HG03066 (cell line): Measurements from ENCODE around the gene OPCML.

Experiments
- ATAC-seq: cut with Tn5 transposase; IDR thresholded peaks from one replicate; pipeline ENCODE4 v1.9.1; 2021; ENCODE audit warnings: low read depth; ENCODE audit not compliant: unreplicated experiment

Gene OPCML

GRCh38 chr11:133305208-133305956 is 226.9 kb downstream of the OPCML start:
- ATAC-seq: no peak

DNA sequence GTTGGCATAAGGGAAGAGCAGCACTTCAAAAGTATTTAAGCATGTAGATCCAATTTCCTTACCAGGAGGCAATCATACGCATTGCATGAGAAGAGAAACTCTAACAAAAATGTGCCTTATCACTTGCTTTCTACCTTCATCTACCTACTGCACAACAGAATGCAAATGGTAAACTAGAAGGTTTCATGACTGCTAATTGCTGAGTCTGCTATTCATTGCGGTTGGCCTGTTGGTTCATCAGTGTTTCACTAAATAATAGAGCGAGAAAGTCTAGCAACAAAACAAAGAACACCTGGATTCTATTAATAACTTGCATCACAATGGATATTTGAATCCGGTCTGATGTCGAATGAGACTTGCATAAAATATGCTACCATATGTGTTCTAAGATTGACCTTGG is 229.0 kb downstream of the OPCML start:
- no peak for ATAC-seq

GRCh38 chr11:133302056-133302455 is 230.2 kb downstream of the OPCML start:
- ATAC-seq: no peak

DNA sequence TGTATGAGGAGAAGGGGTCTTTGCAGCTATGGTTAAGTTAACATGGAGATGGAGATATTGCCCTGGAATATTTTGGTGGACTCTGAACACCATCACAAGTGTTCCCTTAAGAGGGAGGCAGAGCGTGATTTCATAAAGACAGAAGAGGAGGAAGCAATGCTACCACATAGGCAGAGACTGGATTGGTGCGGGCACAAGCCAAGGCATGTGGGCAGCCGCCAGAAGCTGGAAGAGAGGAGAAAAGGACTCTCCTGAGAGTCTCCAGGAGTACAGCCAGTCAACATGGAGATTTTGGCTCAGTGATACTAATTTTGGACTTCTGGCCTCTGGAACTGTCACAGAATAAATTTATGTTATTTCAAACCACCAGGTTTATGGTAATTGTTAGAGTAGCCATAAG is 231.6 kb downstream of the OPCML start:
- ATAC-seq: no peak

GRCh38 chr11:133291780-133292179 is 240.5 kb downstream of the OPCML start:
- ATAC-seq: no peak

GRCh38 chr11:133285359-133285758 is 246.9 kb downstream of the OPCML start:
- no peak for ATAC-seq

- ATAC-seq: no peak
Observed at GRCh38 chr11:133284156-133284555, 248.1 kb downstream of the OPCML start.

DNA sequence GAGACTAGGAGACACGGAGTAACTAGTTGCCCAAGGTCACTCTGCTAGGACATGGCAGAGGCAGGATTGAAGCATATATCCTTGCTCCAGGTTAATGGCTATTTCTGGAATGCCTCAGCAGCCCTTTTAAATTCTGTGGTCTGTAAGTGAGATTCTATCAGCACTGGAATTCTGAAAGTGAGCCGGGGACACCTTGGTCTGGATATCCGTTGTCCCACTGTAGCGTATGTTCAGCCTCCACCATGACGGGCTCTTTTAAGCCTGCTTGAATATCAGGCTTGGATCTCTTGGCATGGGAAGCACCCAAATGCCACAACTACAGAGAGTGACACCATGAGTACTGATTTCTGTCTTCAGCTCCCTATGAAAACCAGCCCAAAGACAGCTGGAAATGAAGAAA is 254.4 kb downstream of the OPCML start:
- ATAC-seq: no peak

DNA sequence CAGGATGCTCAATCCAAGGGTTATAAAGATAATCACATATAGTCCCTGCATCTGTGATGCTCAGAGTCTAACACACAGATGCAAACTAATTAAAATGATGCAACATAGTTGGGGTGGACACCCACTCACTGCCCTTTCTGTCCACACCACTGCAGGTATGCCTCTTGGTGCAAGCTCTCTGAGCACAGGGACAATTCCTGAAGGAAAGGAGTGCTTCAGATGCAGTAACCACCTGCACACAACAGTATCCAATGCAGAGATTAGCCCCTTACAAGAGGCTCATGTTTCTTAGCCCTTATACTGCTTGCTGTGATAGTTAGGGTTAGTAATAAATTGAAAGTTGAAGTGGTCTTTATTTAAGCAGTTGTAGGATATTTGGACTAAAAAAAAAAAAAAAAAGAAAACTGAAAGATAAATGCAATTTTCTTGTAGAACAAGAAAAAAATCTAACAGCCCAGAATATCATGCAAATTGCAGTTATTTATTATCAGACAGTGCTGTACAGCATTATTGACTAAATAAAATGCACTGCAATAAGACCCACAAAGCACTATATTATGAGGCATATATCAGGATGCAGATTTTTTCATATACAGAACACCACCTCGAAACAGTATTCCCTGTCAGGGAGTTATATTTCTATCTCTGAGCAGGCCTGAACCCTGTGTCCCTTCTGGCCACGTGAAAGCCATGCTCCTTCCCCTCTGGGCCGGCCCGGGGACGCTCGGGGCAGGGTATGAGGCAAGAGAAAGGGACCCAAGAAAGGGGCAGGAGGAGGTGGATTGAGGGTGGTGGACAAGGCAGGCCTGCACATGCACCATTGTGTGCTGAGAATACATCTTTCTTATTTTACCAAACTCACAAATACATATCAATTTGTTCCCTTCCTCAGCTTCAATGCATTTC is 260.2 kb downstream of the OPCML start:
- ATAC-seq: no peak

DNA sequence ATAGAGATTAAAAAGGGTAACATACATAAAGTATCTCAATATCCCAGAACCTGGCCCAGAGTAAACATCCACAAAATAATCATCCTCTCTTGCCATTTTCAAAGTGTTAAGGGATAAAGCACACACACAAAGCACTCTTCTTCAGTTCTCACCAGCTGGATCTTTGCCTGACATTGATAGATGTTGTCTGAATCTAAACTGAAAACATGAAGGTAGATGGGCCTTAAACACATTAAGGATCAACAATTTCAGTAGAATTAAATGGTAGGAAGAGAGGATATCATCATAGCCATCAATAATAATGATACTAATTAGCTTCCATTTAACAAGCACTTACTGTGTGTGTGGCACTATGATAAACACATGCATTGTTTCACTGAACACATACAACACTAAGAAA is 261.1 kb downstream of the OPCML start:
- ATAC-seq: no peak

DNA sequence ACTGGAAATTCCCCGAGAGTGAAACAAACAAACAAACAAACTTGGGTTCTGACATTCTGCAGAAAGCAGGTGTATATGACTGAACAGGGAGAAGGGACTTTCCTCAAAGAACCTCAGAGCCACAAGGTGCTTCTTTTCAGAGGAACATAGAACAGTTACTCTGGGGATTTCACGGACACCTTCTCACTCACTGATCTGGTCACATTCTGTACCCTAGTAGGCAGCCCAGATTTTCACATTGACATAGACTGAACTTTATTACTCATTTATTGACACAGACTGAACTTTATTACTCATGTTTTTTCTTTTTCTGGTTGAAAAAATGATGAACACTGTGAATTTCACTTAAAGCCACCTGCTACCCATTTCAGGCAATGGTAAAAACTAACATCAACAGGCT is 263.0 kb downstream of the OPCML start:
- ATAC-seq: peak; percentile 91

DNA sequence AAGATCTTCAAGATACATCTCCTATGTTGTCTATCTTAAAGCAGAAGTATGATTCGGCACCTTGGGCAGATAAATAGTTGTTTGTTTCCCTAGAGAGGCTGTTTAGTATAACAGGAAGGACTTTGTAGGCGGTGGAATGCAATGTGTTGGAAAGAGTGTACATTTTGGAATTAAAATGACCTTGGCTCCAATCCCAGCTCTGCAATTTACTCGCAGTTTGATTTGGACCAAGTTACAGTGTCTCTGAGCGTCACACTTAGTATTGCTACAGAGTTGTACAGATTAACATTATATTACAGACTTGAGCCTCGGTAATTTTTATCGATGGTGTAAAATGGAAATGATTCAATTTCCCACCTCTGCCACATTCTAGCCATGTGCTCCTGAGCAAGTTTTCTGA is 265.3 kb downstream of the OPCML start:
- no peak for ATAC-seq

GRCh38 chr11:133265530-133266035 is 266.7 kb downstream of the OPCML start:
- ATAC-seq: no peak

GRCh38 chr11:133263332-133263731 is 269.0 kb downstream of the OPCML start:
- ATAC-seq: no peak

GRCh38 chr11:133258751-133259150 is 273.6 kb downstream of the OPCML start:
- ATAC-seq: no peak

- ATAC-seq: no peak
Observed at GRCh38 chr11:133254601-133255000, 277.7 kb downstream of the OPCML start.

DNA sequence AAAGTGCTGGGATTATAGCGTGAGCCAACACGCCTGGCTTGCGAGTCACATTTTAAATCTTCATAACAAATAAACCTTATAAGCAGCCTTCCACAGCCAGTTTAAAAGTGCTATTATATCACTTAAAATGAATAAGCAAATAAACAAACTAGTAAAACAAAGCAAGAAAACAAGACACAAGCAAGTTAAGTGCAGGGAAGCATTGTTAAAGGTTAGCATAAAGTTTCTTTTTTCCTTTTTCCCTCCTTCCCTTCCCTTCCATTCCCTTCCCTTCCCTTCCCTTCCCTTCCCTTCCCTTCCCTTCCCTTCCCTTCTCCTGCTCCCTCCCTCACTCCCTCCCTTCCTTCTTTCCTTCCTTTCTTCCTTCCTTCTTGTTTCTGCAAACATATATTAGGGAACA is 278.7 kb downstream of the OPCML start:
- no peak for ATAC-seq

DNA sequence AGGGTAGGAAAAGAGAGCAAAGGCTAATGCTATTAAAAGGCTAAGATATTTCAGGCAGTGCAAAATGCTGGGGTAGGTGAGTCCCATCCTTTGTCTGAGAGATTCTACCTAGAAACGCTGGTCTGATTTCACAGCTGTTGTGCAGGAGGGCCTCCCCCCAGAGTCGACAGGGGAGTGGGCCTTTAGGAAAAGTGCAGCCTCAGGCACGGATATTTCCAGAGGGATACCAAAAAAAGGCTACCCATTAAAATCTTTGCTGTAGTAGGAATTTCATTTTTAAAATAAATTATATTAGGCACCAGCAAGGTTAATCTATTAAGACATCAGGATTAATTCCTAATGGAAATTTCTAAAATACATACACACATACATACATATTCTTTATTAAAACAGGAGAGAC is 280.5 kb downstream of the OPCML start:
- ATAC-seq: no peak

DNA sequence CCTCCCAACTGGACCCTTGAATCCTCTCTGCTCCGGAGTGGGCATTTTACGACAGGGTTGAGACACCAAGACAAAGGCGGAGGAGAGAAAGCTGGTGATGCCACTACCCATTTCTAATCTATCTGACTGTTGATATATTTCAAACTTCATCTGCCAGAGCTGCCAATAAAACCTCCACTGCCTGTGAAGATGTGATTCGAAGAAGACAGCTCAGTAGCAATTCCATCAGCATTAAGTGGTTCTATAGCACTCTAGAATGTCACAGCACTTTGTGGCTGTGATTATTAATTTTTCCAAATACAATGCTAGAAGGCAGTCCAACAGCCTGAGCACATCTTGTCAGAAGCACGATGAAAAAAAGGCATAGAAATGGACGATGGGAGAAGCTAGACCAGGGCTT is 282.8 kb downstream of the OPCML start:
- ATAC-seq: no peak

- ATAC-seq: no peak
Observed at GRCh38 chr11:133249065-133249464, 283.2 kb downstream of the OPCML start.

GRCh38 chr11:133243832-133244231 is 288.5 kb downstream of the OPCML start:
- no peak for ATAC-seq
